Calu3 (cell line): ENCODE results near the gene CCPG1. TPM values are rescaled to one million over a fixed set of nuclear protein-coding genes. Genes with fewer than 3 reads are reported as not detected.

ENCODE experiments used
- BruUV-seq: library from RNA; stranded (reverse); fragments of 400-500 nt; replicated peaks from 2 replicates; lab custom pipeline; 2021; lab: Mats Ljungman, UMichigan
- CTCF ChIA-PET: fragments of 300-600 bp; sonication (Branson Sonifier 250); formaldehyde crosslinking; loops from one replicate; lab custom pipeline; 2022; ENCODE audit warnings: antibody characterized with exemption; lab: Charles Lee
- DNase-seq: peaks from one replicate; pipeline ENCODE4 v3.0.0; 2022
- H3K27ac Mint-ChIP-seq: one replicate; pipeline ENCODE4 v1.8.0; 2022; ENCODE audit warnings: mixed read lengths; ENCODE audit not compliant: unreplicated experiment
- H3K27me3 Mint-ChIP-seq: one replicate; pipeline ENCODE4 v1.8.0; 2022; ENCODE audit warnings: mixed read lengths; ENCODE audit not compliant: unreplicated experiment
- H3K36me3 Mint-ChIP-seq: one replicate; pipeline ENCODE4 v1.8.0; 2022; ENCODE audit warnings: mild to moderate bottlenecking, moderate library complexity, mixed read lengths; ENCODE audit not compliant: insufficient read depth, unreplicated experiment
- H3K4me1 Mint-ChIP-seq: one replicate; pipeline ENCODE4 v1.8.0; 2022; ENCODE audit warnings: mild to moderate bottlenecking, low read depth, mixed read lengths; ENCODE audit not compliant: unreplicated experiment
- H3K4me3 Mint-ChIP-seq: one replicate; pipeline ENCODE4 v1.8.0; 2022; ENCODE audit warnings: mild to moderate bottlenecking, low read depth, moderate library complexity, mixed read lengths; ENCODE audit not compliant: unreplicated experiment
- H3K9me3 Mint-ChIP-seq: one replicate; pipeline ENCODE4 v1.8.0; 2022; ENCODE audit warnings: low read depth, mixed read lengths; ENCODE audit not compliant: unreplicated experiment
- intact Hi-C: fragments of 100-400 bp; cut with micrococcal nuclease; formaldehyde crosslinking; loops from one replicate; pipeline ENCODE4 v1.10.0; 2022; ENCODE audit not compliant: unreplicated experiment
- total RNA-seq: library from RNA; stranded (reverse); gene quantifications from 2 replicates; pipeline ENCODE4 v1.2.3, GENCODE V29; 2022
- TF ChIP-seq, protein P1 (sequence below): fragments of 200-600 bp; IDR thresholded peaks from one replicate; pipeline ENCODE4 v1.8.0; 2022; ENCODE audit warnings: antibody characterized with exemption; ENCODE audit not compliant: unreplicated experiment

Gene CCPG1
- total RNA-seq, 1 experiment from 2014 or later, result 54.5 TPM

DNA sequence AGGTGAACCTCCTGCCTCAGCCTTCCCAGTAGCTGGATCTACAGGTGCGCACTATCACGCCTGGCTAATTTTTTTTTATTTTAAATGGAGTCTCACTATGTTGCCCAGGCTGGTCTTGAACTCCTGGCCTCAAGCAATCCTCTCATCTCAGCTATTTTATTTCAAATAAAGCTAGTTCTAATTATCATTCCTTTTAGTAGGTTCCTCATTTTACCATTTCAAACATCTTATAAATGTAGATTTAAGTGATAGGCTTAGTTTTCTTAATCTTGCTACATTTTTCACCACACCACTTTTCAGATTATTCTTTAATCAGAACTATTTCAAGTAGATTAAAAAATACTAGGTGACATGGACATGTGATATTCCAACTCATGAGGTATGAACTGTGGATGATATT lies 58.9 kb downstream of the CCPG1 start:
- peaks cover 14% of the 10 kb centered on the region for H3K36me3 Mint-ChIP-seq
- H3K27ac Mint-ChIP-seq, result no peak overlapping the region
- intact Hi-C loops, result no loop called here
- no TSS peak for BruUV-seq
- TF ChIP-seq, protein P1, sequence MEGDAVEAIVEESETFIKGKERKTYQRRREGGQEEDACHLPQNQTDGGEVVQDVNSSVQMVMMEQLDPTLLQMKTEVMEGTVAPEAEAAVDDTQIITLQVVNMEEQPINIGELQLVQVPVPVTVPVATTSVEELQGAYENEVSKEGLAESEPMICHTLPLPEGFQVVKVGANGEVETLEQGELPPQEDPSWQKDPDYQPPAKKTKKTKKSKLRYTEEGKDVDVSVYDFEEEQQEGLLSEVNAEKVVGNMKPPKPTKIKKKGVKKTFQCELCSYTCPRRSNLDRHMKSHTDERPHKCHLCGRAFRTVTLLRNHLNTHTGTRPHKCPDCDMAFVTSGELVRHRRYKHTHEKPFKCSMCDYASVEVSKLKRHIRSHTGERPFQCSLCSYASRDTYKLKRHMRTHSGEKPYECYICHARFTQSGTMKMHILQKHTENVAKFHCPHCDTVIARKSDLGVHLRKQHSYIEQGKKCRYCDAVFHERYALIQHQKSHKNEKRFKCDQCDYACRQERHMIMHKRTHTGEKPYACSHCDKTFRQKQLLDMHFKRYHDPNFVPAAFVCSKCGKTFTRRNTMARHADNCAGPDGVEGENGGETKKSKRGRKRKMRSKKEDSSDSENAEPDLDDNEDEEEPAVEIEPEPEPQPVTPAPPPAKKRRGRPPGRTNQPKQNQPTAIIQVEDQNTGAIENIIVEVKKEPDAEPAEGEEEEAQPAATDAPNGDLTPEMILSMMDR, result no peak
- no peak for DNase-seq
- CTCF ChIA-PET, result no interaction called here
- no peak overlapping the region for H3K4me3 Mint-ChIP-seq
- no peaks in the 10 kb centered on the region for H3K9me3 Mint-ChIP-seq
- H3K4me1 Mint-ChIP-seq, result no peaks in the 10 kb centered on the region
- no peaks in the 10 kb centered on the region for H3K27me3 Mint-ChIP-seq

DNA sequence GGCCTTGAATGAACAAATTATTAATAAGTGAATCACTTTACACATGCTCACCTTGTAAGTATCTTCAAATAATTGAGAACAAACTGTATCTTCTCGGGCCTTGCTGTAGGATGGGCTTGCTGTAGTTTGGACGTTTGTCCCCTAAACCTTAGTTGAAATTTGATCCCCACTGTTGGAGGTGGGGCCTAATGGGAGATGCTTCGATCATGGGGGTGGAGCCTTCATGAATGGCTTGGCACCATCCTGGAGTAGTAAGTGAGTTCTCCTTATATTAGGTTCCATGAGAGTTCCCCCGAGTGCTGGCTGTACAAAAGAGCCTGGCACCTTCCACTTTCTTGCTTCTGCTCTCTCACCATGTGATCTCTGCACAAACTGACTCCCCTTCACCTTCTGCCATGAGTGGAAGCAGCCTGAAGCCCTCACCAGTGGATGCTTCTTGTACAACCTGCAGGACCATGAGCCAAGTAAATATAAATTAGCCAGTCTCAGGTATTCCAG lies 59.8 kb downstream of the CCPG1 start:
- CTCF ChIA-PET, result no interaction called here
- intact Hi-C loops, result no loop called here
- TF ChIP-seq, protein P1, result no peak
- Mint-ChIP-seq H3K27ac (no peak overlapping the region), H3K4me1 (no peaks in the 10 kb centered on the region), H3K4me3 (no peak overlapping the region), H3K36me3 (peaks cover 14% of the 10 kb centered on the region), H3K9me3 (no peaks in the 10 kb centered on the region), H3K27me3 (no peaks in the 10 kb centered on the region)
- DNase-seq, result no peak
- no TSS peak for BruUV-seq

DNA sequence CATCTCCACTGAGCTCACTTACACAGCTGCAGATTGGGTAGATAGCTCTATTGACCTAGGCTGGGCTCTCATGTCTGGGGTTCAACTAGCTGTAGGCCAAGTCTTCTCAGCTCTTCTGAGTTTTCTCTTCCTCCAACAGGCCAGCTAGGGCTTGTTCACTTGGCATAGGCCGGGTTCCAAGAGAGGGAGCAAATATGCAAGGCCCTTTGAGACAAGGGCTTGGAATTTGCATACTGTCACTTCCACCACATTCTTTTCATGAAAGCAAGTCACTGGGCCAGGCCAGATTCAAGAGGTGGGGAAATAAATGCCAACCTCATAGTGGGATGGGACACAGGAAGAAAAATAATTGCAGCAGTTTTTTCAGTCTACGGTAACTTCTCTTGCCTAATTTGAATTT lies 64.0 kb downstream of the CCPG1 start:
- H3K27ac Mint-ChIP-seq, result no peak overlapping the region
- DNase-seq, result no peak

DNA sequence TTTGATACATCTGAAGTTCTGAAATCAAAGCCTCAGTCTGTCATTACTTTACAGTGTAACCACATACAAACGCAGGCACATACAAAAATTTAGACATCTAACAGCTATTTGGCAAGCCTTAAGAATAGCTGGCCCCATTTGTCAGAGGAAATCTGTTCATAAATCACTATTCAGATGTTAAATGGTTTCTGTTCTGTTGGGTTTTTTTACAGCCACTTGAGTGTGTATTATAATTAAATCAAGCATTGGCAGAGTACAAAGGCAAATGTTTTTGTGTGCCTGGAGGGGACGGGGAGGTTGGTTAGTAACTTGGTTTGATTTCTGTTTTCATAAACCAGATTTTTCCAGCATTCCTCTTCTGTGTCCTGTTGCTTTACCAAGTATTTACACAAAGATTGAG lies 65.0 kb downstream of the CCPG1 start:
- no peak overlapping the region for H3K4me3 Mint-ChIP-seq
- intact Hi-C loops, result no loop called here
- no TSS peak for BruUV-seq
- H3K36me3 Mint-ChIP-seq, result peaks cover 10% of the 10 kb centered on the region
- no peak overlapping the region for H3K27ac Mint-ChIP-seq
- CTCF ChIA-PET, result no interaction called here
- no peak for DNase-seq
- H3K27me3 Mint-ChIP-seq, result no peaks in the 10 kb centered on the region
- TF ChIP-seq, protein P1, result no peak
- no peaks in the 10 kb centered on the region for H3K9me3 Mint-ChIP-seq
- no peaks in the 10 kb centered on the region for H3K4me1 Mint-ChIP-seq

More for the DNA sequence above, 64.0 kb downstream of the CCPG1 start:
- H3K27me3 Mint-ChIP-seq, result no peaks in the 10 kb centered on the region
- no peaks in the 10 kb centered on the region for H3K4me1 Mint-ChIP-seq
- no TSS peak for BruUV-seq
- no peak overlapping the region for H3K4me3 Mint-ChIP-seq
- no peaks in the 10 kb centered on the region for H3K9me3 Mint-ChIP-seq
- intact Hi-C loops, result no loop called here
- CTCF ChIA-PET, result no interaction called here
- peaks cover 10% of the 10 kb centered on the region for H3K36me3 Mint-ChIP-seq
- TF ChIP-seq, protein P1, result no peak
